Cardiac muscle cell (in vitro differentiated cells and primary cell): ENCODE measurements around the gene PIGH. TPM values are rescaled to one million over a fixed set of nuclear protein-coding genes. Genes with fewer than 3 reads are reported as not detected.
A peak's percentile ranks its signal among the peaks of the same experiment; 100 is the strongest.

Source experiments
- DNase-seq, 2 donors: peaks; one replicate each; pipeline versions ENCODE4 v3.0.0 to v3.0.0-alpha.2; 2010 to 2017; ENCODE audit warnings: low read depth in 1 of 2, low spot score in 1 of 2
- H3K27ac ChIP-seq: fragments of 200-600 bp; sonication (generic); 2 replicates; pipeline ENCODE4 v1.5.1; 2016
- H3K27me3 ChIP-seq: fragments of 200-600 bp; sonication (generic); 2 replicates; pipeline ENCODE4 v1.6.0; 2016; ENCODE audit warnings: control low read depth
- H3K36me3 ChIP-seq: fragments of 200-600 bp; sonication (generic); 2 replicates; pipeline ENCODE4 v1.5.1; 2016; ENCODE audit warnings: control low read depth
- H3K4me1 ChIP-seq: fragments of 200-600 bp; sonication (generic); 2 replicates; pipeline ENCODE4 v1.8.1; 2017; ENCODE audit warnings: low read depth, mild to moderate bottlenecking, mixed run types
- H3K4me3 ChIP-seq: fragments of 200-600 bp; sonication (generic); 2 replicates; pipeline ENCODE4 v1.5.1; 2016; ENCODE audit warnings: mild to moderate bottlenecking
- H3K9me3 ChIP-seq: fragments of 200-600 bp; sonication (generic); 2 replicates; pipeline ENCODE4 v1.5.1; 2017; ENCODE audit warnings: low read depth, mild to moderate bottlenecking, control low read depth
- polyA plus RNA-seq: library from polyadenylated mRNA; unstranded; fragments of >200 nt; fragmentation: Nextera tagmentation; extraction: Ambion mirVana; gene quantifications from 2 replicates; pipeline ENCODE4 v1.2.1, GENCODE V29; 2016
- total RNA-seq: library from RNA; depleted of rRNA; stranded (reverse); fragments of >200 nt; gene quantifications from 2 replicates; pipeline ENCODE4 v1.2.3, GENCODE V29; 2016
- TF ChIP-seq, protein P1 (sequence below): IDR thresholded peaks from 2 replicates; pipeline ENCODE4 v1.5.1; 2012; ENCODE audit warnings: low read depth, mild to moderate bottlenecking, low read length

The PIGH gene
- total and polyA plus RNA-seq, 2 experiments from 2014 or later = 11.3 to 31.3 TPM

DNA sequence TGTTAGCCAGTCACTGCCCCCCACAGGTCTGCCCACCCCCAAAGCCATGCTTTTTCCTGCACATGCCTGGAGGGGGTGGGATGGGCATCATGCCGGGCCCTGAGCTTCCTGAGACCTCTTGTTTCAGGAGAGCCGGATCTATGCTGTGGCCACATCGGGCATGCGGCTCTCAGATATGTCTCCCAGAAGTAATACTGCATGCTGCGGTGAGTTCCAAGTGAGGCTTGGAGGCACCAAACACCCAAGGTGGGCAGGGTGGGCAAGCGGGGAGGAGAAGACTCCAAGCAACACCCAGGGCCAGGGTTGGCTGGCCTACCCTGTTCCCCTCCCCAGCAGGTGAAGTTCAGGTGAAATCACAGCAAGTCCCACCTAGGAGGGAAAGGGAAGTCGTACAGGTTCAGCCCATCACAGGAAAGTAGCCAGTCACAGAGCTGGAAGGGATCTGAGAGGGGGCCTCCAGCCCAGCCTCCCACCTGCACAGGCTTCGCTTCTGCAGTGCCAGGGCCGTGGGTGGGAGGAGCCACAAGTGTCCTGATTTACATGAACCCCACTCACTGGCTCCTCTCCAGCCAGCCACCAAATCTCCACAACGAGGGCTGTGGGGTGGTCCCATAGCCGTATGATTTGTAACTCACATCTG is 30.9 kb downstream of the PIGH start:
- no peak overlapping the region for H3K4me3 ChIP-seq
- DNase-seq = peak in 1 of 2 donors; percentile 63

DNA sequence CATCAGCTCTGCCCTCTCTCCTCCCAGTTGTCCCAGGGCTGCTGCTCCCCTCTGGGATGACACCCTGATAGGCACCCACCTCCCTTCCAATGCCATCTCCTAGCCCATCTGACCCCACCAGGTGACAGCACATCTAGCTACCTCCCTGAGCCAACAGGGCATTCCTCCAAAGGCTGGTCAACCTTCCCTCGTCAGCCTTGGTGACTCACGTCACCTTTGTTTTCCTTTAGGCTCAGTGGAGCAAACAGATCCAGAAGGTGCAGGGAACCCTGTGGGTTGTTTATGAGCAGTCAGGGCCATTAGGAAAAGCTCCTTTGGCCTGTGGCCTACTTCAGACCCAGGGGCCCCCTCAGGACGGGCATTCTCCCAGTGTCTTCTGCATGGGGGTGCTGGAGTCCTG is 32.4 kb downstream of the PIGH start:
- TF ChIP-seq, protein P1, sequence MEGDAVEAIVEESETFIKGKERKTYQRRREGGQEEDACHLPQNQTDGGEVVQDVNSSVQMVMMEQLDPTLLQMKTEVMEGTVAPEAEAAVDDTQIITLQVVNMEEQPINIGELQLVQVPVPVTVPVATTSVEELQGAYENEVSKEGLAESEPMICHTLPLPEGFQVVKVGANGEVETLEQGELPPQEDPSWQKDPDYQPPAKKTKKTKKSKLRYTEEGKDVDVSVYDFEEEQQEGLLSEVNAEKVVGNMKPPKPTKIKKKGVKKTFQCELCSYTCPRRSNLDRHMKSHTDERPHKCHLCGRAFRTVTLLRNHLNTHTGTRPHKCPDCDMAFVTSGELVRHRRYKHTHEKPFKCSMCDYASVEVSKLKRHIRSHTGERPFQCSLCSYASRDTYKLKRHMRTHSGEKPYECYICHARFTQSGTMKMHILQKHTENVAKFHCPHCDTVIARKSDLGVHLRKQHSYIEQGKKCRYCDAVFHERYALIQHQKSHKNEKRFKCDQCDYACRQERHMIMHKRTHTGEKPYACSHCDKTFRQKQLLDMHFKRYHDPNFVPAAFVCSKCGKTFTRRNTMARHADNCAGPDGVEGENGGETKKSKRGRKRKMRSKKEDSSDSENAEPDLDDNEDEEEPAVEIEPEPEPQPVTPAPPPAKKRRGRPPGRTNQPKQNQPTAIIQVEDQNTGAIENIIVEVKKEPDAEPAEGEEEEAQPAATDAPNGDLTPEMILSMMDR = no peak
- Histone ChIP-seq H3K9me3 (no peaks in the 10 kb centered on the region), H3K36me3 (peaks cover 2% of the 10 kb centered on the region), H3K27me3 (no peaks in the 10 kb centered on the region), H3K27ac (no peak overlapping the region), H3K4me3 (no peak overlapping the region), H3K4me1 (no peaks in the 10 kb centered on the region)
- DNase-seq = no peak

More for the DNA sequence above, 30.9 kb downstream of the PIGH start:
- Histone ChIP-seq H3K36me3 (no peaks in the 10 kb centered on the region), H3K27me3 (no peaks in the 10 kb centered on the region), H3K27ac (peak overlapping the region; percentile 7), H3K9me3 (no peaks in the 10 kb centered on the region), H3K4me1 (no peaks in the 10 kb centered on the region)
- TF ChIP-seq, protein P1 = no peak

DNA sequence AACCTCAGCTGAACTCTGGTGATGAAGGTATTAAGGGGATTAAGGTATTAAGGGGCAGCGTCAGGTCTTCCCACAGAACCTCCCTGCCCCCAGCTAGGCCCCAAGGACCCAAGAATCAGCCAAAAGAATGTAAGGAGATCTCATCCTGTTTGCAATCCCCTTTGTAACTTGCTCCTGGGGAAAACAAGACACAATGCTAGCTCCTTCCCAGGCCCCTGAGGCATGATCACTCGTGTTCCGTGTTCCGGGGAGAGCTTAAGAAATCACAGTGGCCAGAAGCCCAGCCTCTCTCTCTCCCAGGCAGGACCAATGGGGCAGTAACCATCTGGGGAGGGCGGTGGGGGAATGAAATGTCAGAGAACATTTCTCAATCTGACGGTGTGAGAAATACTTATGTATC is 33.2 kb downstream of the PIGH start:
- H3K9me3 ChIP-seq = no peaks in the 10 kb centered on the region
- H3K36me3 ChIP-seq = peaks cover 5% of the 10 kb centered on the region
- H3K27ac ChIP-seq = no peak overlapping the region
- TF ChIP-seq, protein P1 = no peak
- peak in 1 of 2 donors; percentile 56 for DNase-seq
- H3K27me3 ChIP-seq = no peaks in the 10 kb centered on the region
- no peak overlapping the region for H3K4me3 ChIP-seq
- H3K4me1 ChIP-seq = no peaks in the 10 kb centered on the region

DNA sequence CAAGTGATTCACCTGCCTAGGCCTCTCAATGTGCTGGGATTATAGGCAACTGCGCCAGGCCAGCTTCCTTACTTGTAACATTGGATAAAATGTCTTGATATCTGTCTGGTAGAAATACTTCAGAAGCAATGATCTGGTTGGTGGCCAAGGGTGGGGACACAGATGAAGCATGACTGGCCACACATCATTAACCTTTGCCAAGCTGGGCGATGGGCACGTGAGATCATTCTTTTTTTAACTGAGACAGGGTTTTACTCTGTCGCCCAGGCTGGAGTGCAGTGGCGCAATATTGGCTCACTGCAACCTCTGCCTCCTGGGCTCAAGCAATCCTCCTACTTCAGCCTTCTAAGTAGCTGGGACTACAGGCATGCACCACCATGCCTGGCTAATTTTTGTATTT is 35.8 kb downstream of the PIGH start:
- no peak for DNase-seq
- no peak overlapping the region for H3K27ac ChIP-seq
- peaks cover 10% of the 10 kb centered on the region for H3K36me3 ChIP-seq
- H3K27me3 ChIP-seq = no peaks in the 10 kb centered on the region
- H3K9me3 ChIP-seq = no peaks in the 10 kb centered on the region
- H3K4me1 ChIP-seq = no peaks in the 10 kb centered on the region
- TF ChIP-seq, protein P1 = no peak
- H3K4me3 ChIP-seq = no peak overlapping the region

DNA sequence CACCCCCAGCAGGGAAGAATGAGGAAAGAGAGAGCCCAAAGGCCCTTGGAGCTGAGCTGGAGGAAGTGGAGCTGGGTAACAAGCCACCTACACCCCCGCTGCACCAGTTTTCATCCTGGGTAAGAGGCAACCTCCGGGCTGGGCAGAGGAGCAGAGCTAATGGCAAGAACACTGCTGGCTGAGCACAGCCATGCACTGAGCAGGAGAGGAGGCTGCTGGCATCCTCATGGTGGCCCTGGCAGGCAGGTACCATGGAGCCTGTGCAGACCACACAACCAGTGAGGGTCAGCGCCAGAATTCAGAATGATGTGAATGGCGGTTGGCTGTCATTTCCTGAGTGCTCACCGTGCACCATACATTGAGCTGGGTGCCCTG is 37.3 kb downstream of the PIGH start:
- Histone ChIP-seq H3K36me3 (peaks cover 10% of the 10 kb centered on the region), H3K4me1 (no peaks in the 10 kb centered on the region), H3K27me3 (no peaks in the 10 kb centered on the region)

More for the DNA sequence above, 37.3 kb downstream of the PIGH start:
- Histone ChIP-seq H3K27ac (no peak overlapping the region), H3K4me3 (no peak overlapping the region), H3K9me3 (no peaks in the 10 kb centered on the region)
- TF ChIP-seq, protein P1 = no peak
- DNase-seq = no peak
